Aorta (tissue), 5 donors: ENCODE results near the gene PNLIPRP2. TPM values are rescaled to one million over a fixed set of nuclear protein-coding genes. Genes with fewer than 3 reads are reported as not detected.
A peak's percentile ranks its signal among the peaks of the same experiment; 100 is the strongest.

Source experiments
- ATAC-seq: fragments of 200-7000 bp; cut with Tn5 transposase; one replicate; pipeline ENCODE4 v1.9.1; 2022; ENCODE audit warnings: moderate library complexity; ENCODE audit not compliant: low FRiP score
- DNase-seq, 2 donors: peaks; one replicate each; pipeline ENCODE4 v3.0.0-alpha.2; 2020
- H3K27ac ChIP-seq, 2 donors: one replicate each; pipeline ENCODE4 v1.5.1; 2013; ENCODE audit warnings: low read length in 2 of 2, mild to moderate bottlenecking in 2 of 2, moderate library complexity in 2 of 2, control low read depth in 1 of 2, inconsistent platforms in 1 of 2, low read depth in 1 of 2
- H3K27me3 ChIP-seq, 2 donors: one replicate each; pipeline ENCODE4 v1.6.1; 2013; ENCODE audit warnings: control low read depth in 1 of 2, low read length in 1 of 2, mild to moderate bottlenecking in 1 of 2, moderate library complexity in 1 of 2; ENCODE audit not compliant: insufficient read depth in 2 of 2, control insufficient read depth in 1 of 2
- H3K36me3 ChIP-seq, 2 donors: one replicate each; pipeline ENCODE4 v1.6.1; 2013; ENCODE audit warnings: control low read depth in 1 of 2, low read length in 1 of 2, mild to moderate bottlenecking in 1 of 2; ENCODE audit not compliant: insufficient read depth in 2 of 2, control insufficient read depth in 1 of 2
- H3K4me1 ChIP-seq, 2 donors: one replicate each; pipeline ENCODE4 v1.6.1; 2013; ENCODE audit warnings: low read length in 2 of 2, control low read depth in 1 of 2, mild to moderate bottlenecking in 1 of 2, moderate library complexity in 1 of 2; ENCODE audit not compliant: insufficient read depth in 2 of 2, control insufficient read depth in 1 of 2
- H3K4me3 ChIP-seq, 2 donors: one replicate each; pipeline ENCODE4 v1.5.1; 2013; ENCODE audit warnings: low read length in 2 of 2, control low read depth in 1 of 2, mild to moderate bottlenecking in 1 of 2
- H3K9me3 ChIP-seq: one replicate; pipeline ENCODE4 v1.6.1; 2013; ENCODE audit warnings: mild to moderate bottlenecking, low read length; ENCODE audit not compliant: control insufficient read depth
- WGBS, 2 donors: extraction: QIAGEN DNeasy Blood & Tissue Kit; methylation state at CpG; one replicate each; pipeline ENCODE4 v1.1.7; 2013; 5-methylcytosine and 5-hydroxymethylcytosine counted together
- intact Hi-C, 2 donors: fragments of 100-400 bp; cut with DNase I; formaldehyde crosslinking; loops; one replicate each; pipeline versions ENCODE4 v1.14.2 to v1.15.0; 2022
- polyA plus RNA-seq, 2 donors: library from polyadenylated mRNA; stranded (reverse); fragments of 200-250 nt; gene quantifications; one replicate each; pipeline ENCODE4 v1.2.3, GENCODE V29; 2013
- total RNA-seq, 2 donors: library from RNA; stranded (reverse); fragmentation: NEBNext Ultra II Directional; extraction: Animal tissue kit (Norgen Biotek cat#: 25700); gene quantifications; one replicate each; pipeline ENCODE4 v1.2.1, GENCODE V29; 2021
- donor health status: healthy with polysubstance abuse.
- donor health status: Bipolar disorder and iron deficiency.
- donor health status: DM: no; HTN: no; CAD: no.
- donor health status: DM: no; HTN: no; CAD: no.
- donor health status: DM: yes; HTN: yes; CAD: no.

Gene PNLIPRP2
- total and polyA plus RNA-seq, 4 donors: 0.77 to 4.3 (median 1.2) TPM; not detected in 1

DNA sequence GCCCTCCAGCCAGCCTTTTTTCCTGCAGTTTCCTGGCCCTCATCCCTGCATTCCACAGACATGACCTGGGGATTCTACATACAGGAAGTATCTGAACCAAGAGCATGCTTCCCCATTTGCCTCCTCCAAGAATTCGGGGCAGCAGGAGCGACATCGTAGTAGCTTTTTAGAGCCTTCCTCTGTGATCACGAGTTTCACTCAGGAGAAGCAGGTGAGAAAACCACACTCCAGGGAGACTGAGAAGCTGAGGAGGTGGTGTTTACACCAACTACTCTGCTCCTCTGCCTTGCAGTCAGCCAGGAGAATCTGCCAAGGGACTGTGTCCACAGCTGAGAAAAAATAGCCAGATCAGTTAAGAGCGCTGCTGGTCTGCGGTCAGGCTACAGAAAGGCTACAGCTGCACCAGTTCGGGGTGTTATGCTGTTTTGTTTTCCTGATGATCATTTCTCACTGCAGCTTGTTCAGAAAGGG, 67.5 kb downstream of the PNLIPRP2 start:
- DNase-seq (no peak), ATAC-seq (peak; percentile 33)
- no peak overlapping the region for H3K4me3 ChIP-seq
- H3K27ac ChIP-seq: peak overlapping the region in 1 of 2 donors; percentile 43
- intact Hi-C loops: loop anchor here (2.0 to 5.0 kb wide), 3 partner anchors 45 to 494 kb away; no protein-coding TSS in a partner anchor
- H3K4me1 ChIP-seq: no peaks in the 10 kb centered on the region
- 2 to 4% methylated on average over 7 of the region's 7 CpGs for WGBS, 2 donors
- H3K27me3 ChIP-seq: no peaks in the 10 kb centered on the region
- H3K36me3 ChIP-seq: no peaks in the 10 kb centered on the region
- H3K9me3 ChIP-seq: no peaks in the 10 kb centered on the region

GRCh38 chr10:116688741-116689495, 68.2 kb downstream of the PNLIPRP2 start:
- H3K4me3 ChIP-seq: no peak overlapping the region

GRCh38 chr10:116689744-116690143, 69.0 kb downstream of the PNLIPRP2 start:
- ATAC-seq (no peak), DNase-seq (no peak)
- intact Hi-C loops: loop anchor here (2.0 to 10.0 kb wide), 5 partner anchors 43 to 493 kb away; no protein-coding TSS in a partner anchor
- H3K4me3 ChIP-seq: no peak overlapping the region
- H3K9me3 ChIP-seq: no peaks in the 10 kb centered on the region
- H3K27me3 ChIP-seq: no peaks in the 10 kb centered on the region
- 94 to 95% methylated on average over 4 of the region's 4 CpGs for WGBS, 2 donors
- no peak overlapping the region for H3K27ac ChIP-seq
- H3K36me3 ChIP-seq: no peaks in the 10 kb centered on the region
- H3K4me1 ChIP-seq: no peaks in the 10 kb centered on the region

More at GRCh38 chr10:116688741-116689495, 68.2 kb downstream of the PNLIPRP2 start:
- Histone ChIP-seq H3K36me3 (no peaks in the 10 kb centered on the region), H3K4me1 (no peaks in the 10 kb centered on the region), H3K27me3 (no peaks in the 10 kb centered on the region), H3K9me3 (no peaks in the 10 kb centered on the region), H3K27ac (no peak overlapping the region)
- no peak for ATAC-seq
- WGBS, 2 donors: 35 to 38% methylated on average over 7 of the region's 7 CpGs
- intact Hi-C loops: loop anchor here (2.0 to 5.0 kb wide), 3 partner anchors 44 to 493 kb away; no protein-coding TSS in a partner anchor
- DNase-seq: no peak

- Histone ChIP-seq H3K36me3 (no peaks in the 10 kb centered on the region), H3K27me3 (no peaks in the 10 kb centered on the region), H3K4me1 (no peaks in the 10 kb centered on the region), H3K9me3 (no peaks in the 10 kb centered on the region), H3K4me3 (no peak overlapping the region), H3K27ac (peak overlapping the region; percentile 8 to 20)
- ATAC-seq (peak; percentile 62), DNase-seq (no peak)
- intact Hi-C loops: loop anchor here (5.0 to 10.0 kb wide), 2 partner anchors 47 to 74 kb away; no protein-coding TSS in a partner anchor
- WGBS, 2 donors: 19 to 29% methylated on average over 17 of the region's 17 CpGs
Observed at GRCh38 chr10:116690356-116691322, 69.9 kb downstream of the PNLIPRP2 start.

DNA sequence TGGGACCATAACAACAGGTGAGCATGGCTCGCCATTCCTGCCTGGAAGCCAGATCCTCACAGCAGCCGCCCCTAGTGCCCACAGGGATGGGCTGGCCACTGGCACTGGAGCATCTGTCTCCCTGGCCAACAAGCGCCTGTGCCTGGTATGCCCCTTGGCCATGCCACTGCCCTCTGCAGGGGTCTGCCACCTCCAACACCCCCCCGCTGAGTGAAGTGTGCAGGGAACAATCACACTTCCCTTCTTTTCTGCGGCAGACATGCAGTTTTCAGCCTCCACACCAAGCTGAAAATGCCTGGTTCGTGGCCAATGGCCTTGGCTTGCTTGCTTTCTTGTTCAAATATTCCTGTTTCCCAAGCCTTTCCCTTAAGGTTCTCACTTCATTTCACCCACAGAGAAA, 70.9 kb downstream of the PNLIPRP2 start:
- H3K27me3 ChIP-seq: no peaks in the 10 kb centered on the region
- no peaks in the 10 kb centered on the region for H3K36me3 ChIP-seq
- WGBS, 2 donors: 10 to 20% methylated on average over 6 of the region's 6 CpGs
- DNase-seq (no peak), ATAC-seq (peak; percentile 42)
- no peaks in the 10 kb centered on the region for H3K9me3 ChIP-seq
- H3K4me3 ChIP-seq: no peak overlapping the region
- H3K4me1 ChIP-seq: no peaks in the 10 kb centered on the region
- intact Hi-C loops: loop anchor here (5.0 to 10.0 kb wide), 2 partner anchors 46 to 73 kb away; no protein-coding TSS in a partner anchor
- H3K27ac ChIP-seq: peak overlapping the region in 1 of 2 donors; percentile 23

GRCh38 chr10:116692225-116692624, 71.5 kb downstream of the PNLIPRP2 start:
- peak overlapping the region in 1 of 2 donors; percentile 23 for H3K27ac ChIP-seq
- WGBS, 2 donors: 79 to 84% methylated on average over 8 of the region's 8 CpGs

DNA sequence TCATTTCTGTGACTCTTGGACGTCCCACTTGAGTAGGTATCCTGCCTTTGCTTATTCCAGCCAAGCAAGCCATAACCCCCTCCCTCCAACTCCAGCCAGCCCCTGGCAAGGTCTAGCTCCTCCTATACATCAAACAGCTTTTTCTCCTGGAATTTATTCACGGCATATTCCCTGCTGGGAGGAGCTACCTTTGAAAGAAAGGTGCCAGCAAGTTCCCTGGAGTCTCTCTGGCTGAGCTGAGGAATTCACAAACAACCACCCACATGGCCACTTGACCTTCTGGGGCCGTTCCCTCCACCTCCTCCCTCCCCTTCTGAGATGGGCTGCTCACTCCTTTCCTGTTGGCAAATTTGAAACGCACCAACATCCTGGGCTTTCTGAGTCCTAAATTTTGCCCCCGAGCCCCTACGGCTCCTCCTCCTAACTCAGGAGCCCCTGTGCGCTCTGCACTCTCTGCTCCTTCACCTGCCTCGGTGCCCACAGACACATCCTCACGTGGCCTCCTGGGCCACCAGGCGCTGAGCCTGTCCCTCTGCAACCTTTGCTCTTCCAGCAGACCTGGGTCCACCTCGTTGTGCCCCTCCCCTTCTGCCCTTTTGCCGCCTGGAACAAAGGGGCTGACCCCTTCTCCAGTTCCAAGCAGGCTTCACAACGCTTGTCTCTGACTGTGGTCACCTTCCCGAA, 73.6 kb downstream of the PNLIPRP2 start:
- no peak for DNase-seq
- Histone ChIP-seq H3K27me3 (no peaks in the 10 kb centered on the region), H3K36me3 (no peaks in the 10 kb centered on the region), H3K27ac (no peak overlapping the region), H3K4me1 (no peaks in the 10 kb centered on the region), H3K9me3 (no peaks in the 10 kb centered on the region), H3K4me3 (no peak overlapping the region)
- 54 to 62% methylated on average over 14 of the region's 14 CpGs for WGBS, 2 donors
- intact Hi-C loops: loop anchor here (5.0 to 10.0 kb wide), 2 partner anchors 43 to 70 kb away; no protein-coding TSS in a partner anchor
- ATAC-seq: no peak

More at GRCh38 chr10:116692225-116692624, 71.5 kb downstream of the PNLIPRP2 start:
- ATAC-seq: no peak
- H3K4me1 ChIP-seq: no peaks in the 10 kb centered on the region
- intact Hi-C loops: loop anchor here (5.0 to 10.0 kb wide), 2 partner anchors 45 to 73 kb away; no protein-coding TSS in a partner anchor
- H3K36me3 ChIP-seq: no peaks in the 10 kb centered on the region
- no peaks in the 10 kb centered on the region for H3K9me3 ChIP-seq
- DNase-seq: no peak
- H3K4me3 ChIP-seq: no peak overlapping the region
- H3K27me3 ChIP-seq: no peaks in the 10 kb centered on the region
